DMS 273 (cell line): ENCODE data around the gene HEBP1.
"Not testable (repeated sequence)": the region's sequence is repeated elsewhere in the genome, so short reads cannot be mapped to it uniquely, and the experiment has no call there.

Experiments
- DNase-seq: peaks from one replicate; lab custom pipeline; 2025; ENCODE audit not compliant: unreplicated experiment; lab: John Stamatoyannopoulos, UW

HEBP1 gene, protein sequence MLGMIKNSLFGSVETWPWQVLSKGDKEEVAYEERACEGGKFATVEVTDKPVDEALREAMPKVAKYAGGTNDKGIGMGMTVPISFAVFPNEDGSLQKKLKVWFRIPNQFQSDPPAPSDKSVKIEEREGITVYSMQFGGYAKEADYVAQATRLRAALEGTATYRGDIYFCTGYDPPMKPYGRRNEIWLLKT

DNA sequence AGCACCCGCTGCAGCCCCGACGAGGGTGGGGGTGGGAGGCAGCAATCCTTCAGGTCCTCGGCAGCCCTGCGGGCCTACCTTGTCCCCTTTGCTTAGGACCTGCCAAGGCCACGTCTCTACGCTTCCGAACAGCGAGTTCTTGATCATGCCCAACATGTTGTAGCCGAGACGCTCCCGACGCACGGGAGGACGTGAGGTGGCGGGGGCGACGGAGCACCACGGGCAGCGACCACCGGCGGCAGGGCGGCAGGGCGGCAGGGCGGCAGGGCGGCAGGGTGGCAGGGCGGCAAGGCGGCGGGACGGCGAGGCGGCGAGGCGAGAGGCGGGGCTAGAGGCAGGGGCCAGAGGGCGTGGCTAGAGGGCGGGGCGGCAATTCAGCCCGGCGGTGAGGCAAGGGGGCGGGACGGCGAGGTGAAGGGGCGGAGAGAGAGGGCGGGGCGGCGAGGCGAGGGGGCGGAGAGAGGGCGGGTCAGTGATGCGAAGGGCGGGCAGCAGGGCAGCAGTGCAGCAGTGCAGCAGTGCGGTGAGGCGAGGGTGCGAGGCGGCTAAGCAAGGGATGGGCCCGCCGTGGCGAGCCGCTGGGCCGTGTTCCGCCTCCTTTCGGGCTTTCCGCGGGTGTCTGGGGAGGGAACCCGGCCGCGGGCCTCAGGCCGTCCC, at the start of gene HEBP1:
Gene HEBP1 (minus strand): TSS at position 307 of the 657 bp plus-strand sequence. CDS start 151 bp downstream, at position 156.
- DNase-seq, result peak; percentile 87

DNA sequence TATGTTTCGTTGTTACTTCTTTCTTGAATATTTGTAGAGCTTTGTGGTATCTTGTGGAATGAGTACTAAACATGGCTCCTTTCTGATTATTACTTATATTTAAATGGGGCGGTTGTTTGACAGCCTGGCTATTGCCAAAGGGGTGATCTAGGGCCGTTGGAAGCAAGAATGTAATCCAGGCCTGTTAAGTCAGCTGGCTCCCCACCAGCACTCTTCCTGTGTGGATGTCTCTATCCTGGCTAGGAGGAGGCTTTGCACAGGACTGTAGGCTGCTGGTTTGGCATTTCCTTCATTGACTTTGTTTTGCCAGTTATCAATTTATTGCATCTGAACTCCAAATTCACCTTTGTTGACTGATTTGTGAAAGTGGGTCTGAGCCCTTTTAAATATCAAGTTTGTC, 49.8 kb upstream of the HEBP1 start:
- no peak for DNase-seq

DNA sequence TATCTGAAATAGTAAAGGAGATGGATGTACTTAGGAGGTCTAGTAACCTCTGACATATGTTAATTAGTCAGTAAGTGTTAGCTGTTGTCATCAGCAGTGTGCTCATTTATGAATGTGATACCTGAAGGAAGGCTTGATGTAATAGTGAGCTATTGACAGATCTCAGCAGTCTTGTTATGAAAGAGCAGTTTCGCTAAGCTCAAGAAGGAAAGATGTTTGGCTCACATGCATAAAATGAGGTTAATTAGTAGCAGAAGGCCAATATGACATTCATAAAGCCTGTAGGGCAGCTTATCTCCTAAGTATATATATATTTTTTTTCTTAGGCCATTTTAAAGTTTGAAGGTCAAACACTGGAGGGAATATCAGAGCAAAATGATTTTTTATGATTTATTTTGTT, 46.9 kb upstream of the HEBP1 start:
- no peak for DNase-seq

DNA sequence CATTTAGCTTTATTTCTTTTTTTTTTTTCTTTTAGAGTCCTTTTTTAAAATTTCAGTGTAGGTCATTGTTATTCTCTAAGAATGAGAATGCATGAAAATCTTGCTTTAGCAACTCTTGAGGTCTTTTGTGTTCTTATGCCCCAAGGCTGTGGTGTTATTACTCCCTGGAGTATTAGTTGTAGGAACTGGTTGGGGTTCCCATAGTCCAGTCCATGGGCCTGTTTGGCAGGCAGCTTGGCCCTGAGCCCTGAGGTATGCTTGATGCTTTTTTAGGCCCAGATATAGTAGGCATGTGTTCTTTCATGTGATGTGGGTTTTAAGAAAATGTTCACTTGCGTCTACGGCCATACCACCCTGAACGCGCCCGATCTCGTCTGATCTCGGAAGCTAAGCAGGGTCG, 45.8 kb upstream of the HEBP1 start:
- peak; percentile 2 for DNase-seq

DNA sequence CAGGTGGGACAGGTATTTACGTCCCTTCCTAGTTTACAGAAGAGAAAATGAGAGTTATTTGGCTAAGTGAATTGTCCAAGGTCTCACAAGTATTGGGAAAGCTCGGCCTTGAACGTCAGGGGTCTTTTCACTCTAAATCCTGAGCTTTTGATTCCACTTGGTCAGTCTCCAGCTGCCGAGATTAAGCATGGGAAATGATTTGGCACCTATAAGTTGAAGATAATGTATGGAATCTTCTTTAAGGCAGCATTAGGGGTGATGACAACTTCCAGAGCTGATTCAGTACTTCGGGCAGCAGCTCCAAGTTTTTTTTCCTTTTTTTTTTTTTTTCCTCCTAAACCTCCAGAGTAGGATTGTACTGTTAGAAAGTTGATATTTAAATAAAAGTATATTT, 44.8 kb upstream of the HEBP1 start:
- peak; percentile 13 for DNase-seq

DNA sequence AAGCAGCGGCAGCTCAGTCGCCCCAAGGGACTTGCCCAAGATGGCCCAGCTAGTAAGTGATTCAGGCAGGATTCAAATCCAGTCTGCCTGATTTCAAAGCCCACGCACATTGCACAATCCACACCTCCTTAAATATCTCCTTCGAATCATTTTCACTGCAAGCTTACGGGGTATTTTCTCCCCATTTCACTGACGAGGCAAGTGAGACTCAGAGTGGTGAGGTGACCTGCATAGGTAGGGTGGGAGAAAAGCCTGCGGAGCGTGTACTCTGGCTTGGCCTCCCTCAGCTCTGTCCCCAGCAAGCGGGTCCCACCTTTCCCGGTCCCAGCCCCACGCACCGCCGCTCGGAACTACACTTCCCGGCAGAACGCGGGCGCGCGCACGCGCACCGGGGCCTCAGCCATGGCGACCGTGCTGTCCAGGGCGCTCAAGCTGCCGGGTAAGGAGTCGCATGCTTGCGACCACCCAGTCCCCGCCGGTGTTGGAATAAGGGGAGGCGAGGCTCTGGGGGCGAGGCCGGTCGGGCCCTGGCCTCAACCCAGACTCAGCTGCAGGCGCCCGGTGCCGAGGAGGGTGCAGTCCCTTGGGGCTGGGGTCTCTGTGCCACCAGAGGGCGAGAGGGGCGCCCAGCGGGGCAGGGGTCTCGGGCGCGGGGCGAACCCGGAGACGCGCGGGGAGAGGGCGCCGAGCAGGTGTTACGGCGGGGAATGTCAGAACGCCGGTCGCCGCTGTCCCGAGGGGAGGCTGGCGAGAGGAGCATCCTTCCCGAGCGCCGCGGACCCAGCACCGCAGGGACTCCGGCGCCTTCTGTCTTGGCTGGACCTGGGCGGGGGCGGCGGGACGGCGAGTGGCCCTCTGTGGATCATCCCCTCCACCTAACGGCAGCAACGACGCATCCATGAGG, 44.2 kb upstream of the HEBP1 start, which contains the start of gene FAM234B:
Gene FAM234B (plus strand): TSS at position 380 of the 904 bp plus-strand sequence. CDS start 23 bp downstream, at position 403.
- peak; percentile 80 for DNase-seq

DNA sequence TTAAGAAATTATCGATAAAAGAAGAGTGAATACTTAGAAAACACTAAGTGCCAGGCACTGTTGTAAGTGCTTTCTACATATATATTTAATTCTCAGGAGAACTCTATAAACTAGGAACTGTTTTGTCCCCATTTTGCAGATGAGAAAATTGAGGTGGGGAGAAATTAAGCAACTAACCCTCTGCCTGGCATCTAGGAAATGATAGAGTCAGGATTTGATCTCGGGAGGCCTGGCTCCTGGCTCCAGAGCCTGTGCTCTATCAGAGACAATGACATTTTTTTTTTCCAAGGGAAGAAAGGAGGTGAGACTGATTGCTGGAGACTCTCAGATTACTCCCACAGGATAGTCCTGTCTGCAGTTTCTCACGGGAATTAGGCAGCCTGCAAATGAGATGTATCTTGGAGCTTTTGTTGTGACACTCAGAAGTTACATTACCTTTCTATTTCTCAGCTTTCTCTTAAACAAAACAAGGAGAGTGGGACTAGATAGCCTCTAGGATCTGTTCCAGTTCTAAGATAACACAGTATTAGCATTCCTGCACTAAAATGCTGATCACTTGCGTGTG, 42.7 kb upstream of the HEBP1 start:
- DNase-seq, result no peak

DNA sequence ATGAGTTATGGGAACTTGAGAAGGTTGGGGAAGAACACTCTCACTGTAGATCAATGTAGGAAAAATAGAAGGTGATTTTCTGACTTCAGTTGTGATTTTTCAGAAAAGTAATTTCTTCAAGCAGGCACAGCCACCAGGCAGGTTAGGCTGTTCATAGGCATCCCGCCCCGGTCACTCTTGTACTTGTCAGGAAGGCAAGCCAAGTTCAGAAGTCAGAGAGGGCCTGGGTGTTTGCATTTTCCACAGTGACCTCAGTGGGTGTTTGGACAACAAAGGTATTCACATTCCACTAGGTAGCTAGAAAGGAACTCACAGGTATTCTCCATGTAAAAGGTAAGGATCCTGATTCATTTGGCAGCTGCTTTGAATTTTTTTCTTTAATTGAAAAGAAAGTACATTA, 41.2 kb upstream of the HEBP1 start:
- DNase-seq, result no peak

DNA sequence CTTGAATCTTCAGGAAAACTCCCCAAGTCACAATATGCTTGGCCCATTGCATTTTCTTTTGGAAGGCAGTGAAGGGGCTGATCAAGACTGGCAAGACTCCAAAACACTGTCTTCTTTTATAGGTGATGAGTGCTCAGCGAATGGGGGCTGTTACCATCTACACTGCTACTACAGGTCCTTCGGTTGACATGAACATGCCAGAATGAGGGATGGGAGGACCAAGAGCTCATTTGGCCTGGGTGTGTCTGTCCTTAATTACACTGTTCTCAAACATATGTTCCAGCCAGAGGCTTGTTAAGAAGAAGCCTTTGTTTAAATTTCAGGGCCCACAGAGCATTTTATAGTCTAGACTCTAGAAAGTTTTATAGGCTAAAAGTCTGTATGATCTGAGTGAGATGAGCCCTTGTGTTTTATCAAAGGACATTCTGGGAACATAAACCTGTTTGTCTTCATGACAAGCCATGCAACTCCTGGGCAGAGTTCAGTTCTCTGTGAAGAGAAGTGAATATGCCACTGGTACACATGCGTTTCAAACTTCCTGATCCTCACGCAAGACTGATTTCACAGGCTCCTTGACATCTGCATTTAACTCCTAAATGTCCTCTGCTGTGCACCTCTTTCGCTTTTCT, 39.4 kb upstream of the HEBP1 start:
- peak; percentile 11 for DNase-seq

DNA sequence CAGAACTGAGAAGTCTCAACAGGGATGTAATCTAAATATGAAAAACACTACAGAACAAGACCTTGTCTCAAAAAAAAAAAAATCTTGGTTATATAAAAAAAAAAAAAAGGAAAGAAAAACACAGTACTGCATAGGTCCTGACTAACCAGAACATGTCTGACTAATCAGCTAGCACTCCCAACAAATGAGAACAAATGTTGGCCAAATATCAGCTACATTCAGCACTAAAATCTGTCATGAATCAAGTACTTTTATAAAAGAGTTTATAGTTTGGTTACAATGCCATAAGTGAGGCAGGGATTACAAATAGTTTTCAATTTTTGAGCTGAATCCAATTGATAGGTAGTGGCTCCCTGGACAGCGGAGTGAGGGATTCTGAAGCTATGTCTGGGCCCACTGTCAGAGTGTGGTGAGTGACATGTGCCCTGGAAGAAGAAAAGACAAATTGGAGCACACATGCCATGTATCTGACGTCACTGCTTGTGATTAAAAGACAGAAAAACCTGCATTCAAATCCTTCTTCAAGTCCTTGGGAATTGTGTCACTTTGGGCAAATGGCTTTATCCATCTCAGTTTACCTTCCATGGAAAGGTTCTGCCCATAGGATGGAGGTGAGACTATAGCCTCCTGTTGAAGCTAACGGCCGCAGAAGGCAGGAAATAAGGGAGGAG, 38.6 kb upstream of the HEBP1 start:
- no peak for DNase-seq

DNA sequence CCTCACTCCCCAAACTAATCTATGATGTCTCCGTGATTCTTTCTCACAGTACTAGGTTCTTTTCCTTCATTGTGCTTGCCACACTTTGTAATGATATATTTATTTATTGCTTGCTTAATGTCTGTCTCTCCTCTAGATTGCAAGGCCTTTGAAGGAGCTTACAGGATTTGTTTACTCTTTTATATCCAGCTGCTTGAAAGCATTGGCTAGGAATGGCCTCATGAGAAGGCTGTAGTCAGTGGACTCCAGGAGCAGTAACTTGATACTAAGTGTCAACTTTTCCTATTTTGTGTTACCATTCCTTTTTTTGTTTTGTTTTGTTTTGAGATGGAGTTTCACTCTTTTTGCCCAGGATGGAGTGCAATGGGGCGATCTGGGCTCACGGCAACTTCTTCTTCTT, 36.8 kb upstream of the HEBP1 start:
- DNase-seq, result no peak

DNA sequence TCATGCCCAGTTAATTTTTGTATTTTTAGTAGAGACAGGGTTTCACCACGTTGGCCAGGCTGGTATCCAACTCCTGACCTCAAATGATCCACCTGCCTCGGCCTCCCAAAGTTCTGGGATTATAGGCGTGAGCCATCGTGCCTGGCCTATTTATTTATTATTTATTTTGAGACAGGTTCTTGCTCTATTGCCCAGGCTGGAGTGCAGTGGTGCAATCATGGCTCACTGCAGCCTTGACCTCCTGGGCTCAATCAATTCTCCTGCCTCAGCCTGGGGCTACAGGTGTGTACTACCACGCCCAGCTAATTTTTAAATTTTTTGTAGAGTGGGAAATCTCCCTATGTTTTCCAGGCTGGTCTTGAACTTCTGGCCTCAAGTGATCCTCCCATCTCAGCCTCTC, 35.3 kb upstream of the HEBP1 start:
- not testable (repeated sequence) for DNase-seq

DNA sequence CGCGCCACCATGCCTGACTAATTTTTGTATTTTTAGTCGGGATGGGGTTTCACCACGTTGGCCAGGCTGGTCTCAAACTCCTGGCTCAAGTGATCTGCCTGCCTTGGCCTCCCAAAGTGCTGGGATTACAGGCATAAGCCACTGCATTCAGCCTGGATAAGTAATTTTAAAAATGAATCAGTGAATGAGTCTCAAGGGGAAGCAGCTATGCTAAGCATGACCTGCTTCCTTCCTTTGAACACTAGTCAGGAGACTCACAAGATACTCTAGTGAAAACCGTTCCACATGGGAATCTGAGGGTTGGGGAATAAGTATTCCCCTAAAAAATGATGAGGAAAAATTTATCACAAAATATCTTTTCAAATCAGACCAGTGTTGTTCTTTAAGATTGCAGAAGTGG, 33.4 kb upstream of the HEBP1 start:
- DNase-seq, result no peak

DNA sequence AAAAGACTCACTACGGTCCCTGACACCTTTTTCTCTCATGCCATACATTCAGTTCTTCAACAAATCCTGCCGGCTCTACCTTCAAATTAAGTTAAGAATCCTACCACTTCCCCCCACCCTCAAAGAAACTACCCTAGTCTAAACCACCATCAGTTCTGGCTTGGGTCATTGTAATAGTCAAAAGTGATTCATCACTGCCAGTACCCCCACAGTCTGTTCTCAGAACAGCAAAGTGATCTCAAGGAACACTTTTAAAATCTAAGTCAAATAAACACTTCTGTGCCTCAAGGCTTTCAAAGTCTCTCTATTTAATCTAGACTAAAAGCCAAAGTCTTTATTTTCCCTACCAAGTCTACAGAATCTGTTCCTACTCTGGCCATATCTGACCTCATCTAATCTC, 32.1 kb upstream of the HEBP1 start:
- no peak for DNase-seq

DNA sequence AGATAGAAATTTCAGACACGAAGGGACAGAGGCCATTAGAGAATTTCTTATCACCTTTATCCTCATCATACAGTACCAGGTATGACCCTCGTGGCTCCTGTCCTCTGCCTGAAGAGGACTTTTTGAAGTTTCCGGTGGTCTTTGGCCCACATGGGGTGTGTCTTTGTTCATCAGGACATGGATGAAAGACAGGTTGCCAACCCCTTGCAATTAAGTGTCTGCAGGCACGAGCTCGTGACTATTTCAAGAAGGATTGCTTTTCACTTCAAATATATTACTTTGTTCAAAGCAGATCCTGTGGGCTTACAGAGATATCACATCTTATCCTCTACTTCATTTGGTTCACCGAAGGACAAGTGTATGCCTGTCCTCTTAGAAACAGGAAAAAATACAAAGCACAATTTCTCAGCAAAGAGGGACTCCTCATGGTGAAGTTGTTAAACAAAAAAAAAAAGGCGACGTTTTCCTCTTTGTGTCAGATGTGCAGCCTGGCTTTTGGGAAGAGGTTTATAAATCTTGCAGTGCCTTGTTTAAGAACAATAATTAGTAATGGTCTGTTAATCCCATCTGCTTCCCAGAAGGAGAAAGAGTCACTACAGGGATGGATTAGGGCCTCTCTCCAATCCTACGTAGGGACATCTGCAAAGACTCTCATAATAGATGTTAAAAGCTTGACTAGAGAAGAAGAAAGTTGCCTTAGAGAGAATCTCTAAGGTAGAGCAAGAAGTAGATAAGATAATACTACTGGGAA, 30.7 kb upstream of the HEBP1 start:
- DNase-seq, result peak; percentile 20

DNA sequence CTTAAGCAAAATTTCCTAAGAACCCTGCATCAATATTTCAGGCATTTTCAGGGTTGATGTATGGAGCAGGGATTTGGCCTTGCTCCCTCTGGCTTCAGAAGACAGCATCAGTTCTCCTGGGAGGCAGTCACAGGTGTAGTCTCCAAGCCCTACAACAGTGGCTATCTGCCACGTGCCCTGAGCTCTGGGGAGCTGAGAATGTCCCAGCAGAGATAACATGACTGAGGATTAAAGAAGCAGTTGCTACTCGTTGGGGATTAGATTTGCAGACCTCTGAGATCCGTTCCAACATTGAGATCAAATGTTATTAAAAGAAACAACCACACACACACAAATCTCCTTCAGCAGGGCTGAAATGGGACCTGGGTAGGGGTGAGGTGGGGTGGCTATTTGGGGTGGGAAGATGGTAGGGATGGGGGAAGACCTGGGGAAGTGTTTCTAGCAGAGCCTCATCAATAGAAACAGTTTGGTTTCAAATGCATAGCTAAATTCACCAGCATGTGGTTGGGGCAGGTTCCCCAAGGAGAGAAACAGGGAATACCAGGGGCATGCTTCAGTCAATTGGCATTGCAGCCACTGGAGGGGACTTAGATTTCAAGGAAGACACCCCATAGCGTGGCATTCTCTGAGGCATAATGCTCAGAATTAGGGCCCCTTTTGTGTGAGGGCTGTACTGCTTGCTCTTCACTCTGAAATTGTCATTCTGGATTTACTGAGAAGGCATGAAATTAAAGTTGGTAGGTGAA, 28.9 kb upstream of the HEBP1 start:
- no peak for DNase-seq

DNA sequence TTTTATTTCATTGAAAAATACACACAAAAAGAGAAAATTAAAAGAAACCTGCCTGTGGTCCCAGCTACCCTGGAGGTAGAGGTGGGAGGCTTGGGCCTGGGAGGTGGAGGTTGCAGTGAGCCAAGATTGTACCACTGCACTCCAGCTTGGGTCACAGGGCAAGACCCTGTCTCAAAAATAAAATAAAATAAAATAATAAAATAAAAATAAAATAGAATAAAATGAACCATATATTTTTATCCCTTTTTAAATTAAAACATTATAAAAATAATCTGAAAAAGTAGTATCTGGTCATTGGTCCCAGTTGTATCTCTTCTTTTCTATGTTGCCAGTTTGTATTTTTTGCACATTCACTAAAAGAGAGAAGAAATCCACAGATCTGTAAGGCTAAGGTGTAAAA, 27.4 kb upstream of the HEBP1 start:
- DNase-seq, result no peak

DNA sequence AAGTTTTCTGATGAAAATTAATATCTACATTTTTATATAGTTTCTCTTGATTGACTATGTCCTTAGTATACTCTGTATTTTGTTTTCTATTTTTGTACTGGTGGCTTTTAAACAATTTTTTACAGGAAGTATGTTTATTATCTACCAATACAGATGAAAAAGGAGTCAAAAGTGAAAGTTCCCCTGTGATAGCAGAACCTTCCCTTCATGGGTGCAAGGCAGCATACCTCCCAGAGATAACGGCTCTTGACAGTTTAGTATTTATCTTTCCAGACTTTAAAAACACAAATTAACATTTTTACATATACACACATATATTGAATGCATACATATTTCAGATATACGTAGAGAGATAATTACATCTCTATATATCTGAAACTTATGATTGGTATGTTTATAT, 27.0 kb upstream of the HEBP1 start:
- no peak for DNase-seq

DNA sequence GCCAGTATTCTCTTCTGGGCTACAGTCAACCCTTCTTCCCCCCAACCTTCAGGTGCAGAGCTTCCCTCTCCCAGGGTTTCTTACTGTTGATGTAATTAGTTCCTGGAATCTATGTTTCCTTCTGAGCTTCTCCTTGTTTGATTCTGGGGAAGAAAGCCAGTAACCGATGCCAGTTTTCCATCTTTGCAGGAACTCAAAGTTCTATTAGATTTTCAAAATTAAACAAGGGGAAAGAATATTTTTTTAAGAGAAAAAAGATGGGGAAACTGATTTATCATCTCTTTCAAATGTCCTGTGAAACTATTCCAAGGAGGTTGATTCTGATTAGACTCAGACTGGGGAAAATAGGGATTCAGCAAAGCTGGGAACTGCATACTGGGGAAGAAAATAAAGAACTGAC, 26.2 kb upstream of the HEBP1 start:
- no peak for DNase-seq
